NCI-H446 treated with DMSO at 0.1 percent for 48 hours (cell line): ENCODE data around the gene TMEM127.
"Not testable (repeated sequence)": the region's sequence is repeated elsewhere in the genome, so short reads cannot be mapped to it uniquely, and the experiment has no call there.

Experiments
- DNase-seq: peaks from one replicate; lab custom pipeline; 2025; lab: John Stamatoyannopoulos, UW

The TMEM127 gene

GRCh38 chr2:96264086-96264485 is 1.7 kb downstream of the TMEM127 start:
- DNase-seq: no peak

GRCh38 chr2:96262306-96262705 is 3.5 kb downstream of the TMEM127 start:
- DNase-seq: no peak

- DNase-seq: no peak
Measured at GRCh38 chr2:96261328-96262003, 4.3 kb downstream of the TMEM127 start.

GRCh38 chr2:96260387-96261260 is 5.2 kb downstream of the TMEM127 start:
- no peak for DNase-seq

- DNase-seq: no peak
Measured at GRCh38 chr2:96259497-96259921, 6.3 kb downstream of the TMEM127 start.

- no peak for DNase-seq
Measured at GRCh38 chr2:96258166-96259022, 7.4 kb downstream of the TMEM127 start.

- DNase-seq: not testable (repeated sequence)
Measured at GRCh38 chr2:96257744-96258143, 8.1 kb downstream of the TMEM127 start.

- no peak for DNase-seq
Measured at GRCh38 chr2:96256611-96257113, 9.1 kb downstream of the TMEM127 start.

GRCh38 chr2:96254571-96254970 is 11.2 kb downstream of the TMEM127 start:
- no peak for DNase-seq

- no peak for DNase-seq
Measured at GRCh38 chr2:96253006-96253405, 12.8 kb downstream of the TMEM127 start.

- DNase-seq: no peak
Measured at GRCh38 chr2:96252526-96252925, 13.3 kb downstream of the TMEM127 start.

- DNase-seq: no peak
Measured at GRCh38 chr2:96251721-96252292, 14.0 kb downstream of the TMEM127 start.

- DNase-seq: no peak
Measured at GRCh38 chr2:96250188-96250587, 15.6 kb downstream of the TMEM127 start.

- no peak for DNase-seq
Measured at GRCh38 chr2:96249654-96250053, 16.1 kb downstream of the TMEM127 start.

GRCh38 chr2:96248624-96249023 is 17.2 kb downstream of the TMEM127 start:
- DNase-seq: no peak

GRCh38 chr2:96247896-96248295 is 17.9 kb downstream of the TMEM127 start:
- DNase-seq: no peak

- DNase-seq: no peak
Measured at GRCh38 chr2:96247009-96247408, 18.8 kb downstream of the TMEM127 start.

- no peak for DNase-seq
Measured at GRCh38 chr2:96245609-96246390, 20.0 kb downstream of the TMEM127 start.

GRCh38 chr2:96243843-96244242 is 22.0 kb downstream of the TMEM127 start:
- DNase-seq: no peak

GRCh38 chr2:96241900-96242611 is 23.7 kb downstream of the TMEM127 start:
- DNase-seq: no peak
